Measurements from ENCODE around the gene HDAC4. TPM values are rescaled to one million over a fixed set of nuclear protein-coding genes. Genes with fewer than 3 reads are reported as not detected.

Gene HDAC4
- total and polyA plus RNA-seq, 2 donors (not counting 1 experiment from before 2014, with no cell fraction given) = 13.5 to 46.0 TPM

GRCh38 chr2:239095460-239096081 lies 305.2 kb downstream of the HDAC4 start:
- 95% methylated on average over 20 of the region's 20 CpGs for WGBS (ENCODE audit: insufficient coverage)

DNA sequence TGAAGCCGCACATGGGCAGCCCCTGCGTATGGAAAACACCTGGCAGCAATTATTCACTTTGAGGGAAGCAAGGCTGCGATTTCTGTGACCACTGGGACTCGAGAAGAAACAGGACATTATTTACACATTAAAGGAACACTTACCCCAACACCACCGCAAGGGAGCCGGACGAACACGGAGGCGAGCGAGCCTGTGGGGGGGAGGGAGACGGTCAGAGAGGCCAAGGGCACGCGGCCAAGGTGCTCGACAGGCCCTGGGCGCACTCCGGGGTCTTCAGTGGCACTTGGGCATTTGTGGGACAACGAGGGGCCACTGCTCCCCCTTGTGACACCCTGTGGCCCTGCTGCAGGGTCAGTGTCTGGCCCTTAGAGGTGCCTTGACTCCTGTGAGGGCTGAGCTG lies 306.0 kb downstream of the HDAC4 start:
- ChIA-PET POLR2A (no interaction called here), CTCF (no interaction called here)
- 98% methylated on average over 11 of the region's 17 CpGs for WGBS (ENCODE audit: insufficient coverage)
- TF ChIP-seq EZH2 (IDR thresholded peaks at IDR 0.05; ENCODE audit: borderline replicate concordance, insufficient read depth, low read depth, low read length, poor library complexity, severe bottlenecking) (no peak), CTCF (IDR thresholded peaks at IDR 0.05) (no peak)
- H3K27ac ChIP-seq (ENCODE audit: low read length in 2 of 2) = no peak overlapping the region
- H3K4me1 ChIP-seq (ENCODE audit: control insufficient read depth in 2 of 2, insufficient read depth in 2 of 2, low read length in 2 of 2) = no peaks in the 10 kb centered on the region
- peaks cover 0 to 6% of the 10 kb centered on the region in 2 experiments for H3K36me3 ChIP-seq (replicated peaks in 1 of 2; ENCODE audit: control extremely low read depth in 1 of 2, control insufficient read depth in 1 of 2, extremely low read depth in 1 of 2, insufficient read depth in 2 of 2, low read length in 1 of 2)
- no peaks in the 10 kb centered on the region for H3K79me2 ChIP-seq (ENCODE audit: control insufficient read depth, insufficient read depth, low read length)
- no peaks in the 10 kb centered on the region for H4K20me1 ChIP-seq (ENCODE audit: control insufficient read depth, insufficient read depth, low read length, poor library complexity, severe bottlenecking)
- no peak overlapping the region for H2AFZ ChIP-seq (ENCODE audit: insufficient read depth, low read depth, low read length, poor library complexity, severe bottlenecking)
- no peak overlapping the region for H3K4me3 ChIP-seq (ENCODE audit: control extremely low read depth in 1 of 5, extremely low read depth in 1 of 5, insufficient read depth in 1 of 5, low read depth in 2 of 5, low read length in 4 of 5)
- no peak overlapping the region for H3K4me2 ChIP-seq (replicated peaks; ENCODE audit: low read depth, low read length, poor library complexity, severe bottlenecking)
- H3K4me3 Mint-ChIP-seq = no peak overlapping the region
- H3K27me3 Mint-ChIP-seq = no peaks in the 10 kb centered on the region
- H3K9me3 Mint-ChIP-seq (ENCODE audit: insufficient read depth) = no peaks in the 10 kb centered on the region
- intact Hi-C loops (cut with micrococcal nuclease) = no loop called here
- no peaks in the 10 kb centered on the region for H3K9me3 ChIP-seq (ENCODE audit: control extremely low read depth in 1 of 3, control insufficient read depth in 2 of 3, insufficient read depth in 1 of 3, low read length in 2 of 3)
- H3K27ac Mint-ChIP-seq = no peak overlapping the region
- H3K4me1 Mint-ChIP-seq = no peaks in the 10 kb centered on the region
- H3K27me3 ChIP-seq (replicated peaks in 1 of 4; ENCODE audit: control extremely low read depth in 1 of 4, control insufficient read depth in 3 of 4, insufficient read depth in 4 of 4, low read length in 3 of 4) = no peaks in the 10 kb centered on the region
- ATAC-seq (ENCODE audit: low read depth) = no peak
- no peak overlapping the region for H3K9ac ChIP-seq (ENCODE audit: low read length)
- no peak for DNase-seq

More at GRCh38 chr2:239095460-239096081, 305.2 kb downstream of the HDAC4 start:
- Mint-ChIP-seq H3K27me3 (no peaks in the 10 kb centered on the region), H3K27ac (no peak overlapping the region), H3K9me3 (ENCODE audit: insufficient read depth) (no peaks in the 10 kb centered on the region), H3K4me1 (no peaks in the 10 kb centered on the region), H3K4me3 (no peak overlapping the region)
- DNase-seq (no peak), ATAC-seq (ENCODE audit: low read depth) (no peak)
- ChIA-PET POLR2A (no interaction called here), CTCF (no interaction called here)
- no peaks in the 10 kb centered on the region for H4K20me1 ChIP-seq (ENCODE audit: control insufficient read depth, insufficient read depth, low read length, poor library complexity, severe bottlenecking)
- H3K79me2 ChIP-seq (ENCODE audit: control insufficient read depth, insufficient read depth, low read length) = no peaks in the 10 kb centered on the region
- H3K9ac ChIP-seq (ENCODE audit: low read length) = no peak overlapping the region
- no peaks in the 10 kb centered on the region for H3K9me3 ChIP-seq (ENCODE audit: control extremely low read depth in 1 of 3, control insufficient read depth in 2 of 3, insufficient read depth in 1 of 3, low read length in 2 of 3)
- intact Hi-C loops (cut with micrococcal nuclease) = no loop called here
- H2AFZ ChIP-seq (ENCODE audit: insufficient read depth, low read depth, low read length, poor library complexity, severe bottlenecking) = no peak overlapping the region
- no peak for TF ChIP-seq EZH2 (IDR thresholded peaks at IDR 0.05; ENCODE audit: borderline replicate concordance, insufficient read depth, low read depth, low read length, poor library complexity, severe bottlenecking)
- no peak for TF ChIP-seq CTCF (IDR thresholded peaks at IDR 0.05)
- H3K27ac ChIP-seq (ENCODE audit: low read length in 2 of 2) = no peak overlapping the region
- H3K4me3 ChIP-seq (ENCODE audit: control extremely low read depth in 1 of 5, extremely low read depth in 1 of 5, insufficient read depth in 1 of 5, low read depth in 2 of 5, low read length in 4 of 5) = no peak overlapping the region
- H3K4me1 ChIP-seq (ENCODE audit: control insufficient read depth in 2 of 2, insufficient read depth in 2 of 2, low read length in 2 of 2) = no peaks in the 10 kb centered on the region
- no peaks in the 10 kb centered on the region for H3K27me3 ChIP-seq (replicated peaks in 1 of 4; ENCODE audit: control extremely low read depth in 1 of 4, control insufficient read depth in 3 of 4, insufficient read depth in 4 of 4, low read length in 3 of 4)
- H3K36me3 ChIP-seq (replicated peaks in 1 of 2; ENCODE audit: control extremely low read depth in 1 of 2, control insufficient read depth in 1 of 2, extremely low read depth in 1 of 2, insufficient read depth in 2 of 2, low read length in 1 of 2) = peaks cover 0 to 6% of the 10 kb centered on the region in 2 experiments
- H3K4me2 ChIP-seq (replicated peaks; ENCODE audit: low read depth, low read length, poor library complexity, severe bottlenecking) = no peak overlapping the region
